ENCODE results near the gene NUP58. TPM values are rescaled to one million over a fixed set of nuclear protein-coding genes. Genes with fewer than 3 reads are reported as not detected.

The NUP58 gene
- total RNA-seq, 1 experiment from 2014 or later: 101 TPM

DNA sequence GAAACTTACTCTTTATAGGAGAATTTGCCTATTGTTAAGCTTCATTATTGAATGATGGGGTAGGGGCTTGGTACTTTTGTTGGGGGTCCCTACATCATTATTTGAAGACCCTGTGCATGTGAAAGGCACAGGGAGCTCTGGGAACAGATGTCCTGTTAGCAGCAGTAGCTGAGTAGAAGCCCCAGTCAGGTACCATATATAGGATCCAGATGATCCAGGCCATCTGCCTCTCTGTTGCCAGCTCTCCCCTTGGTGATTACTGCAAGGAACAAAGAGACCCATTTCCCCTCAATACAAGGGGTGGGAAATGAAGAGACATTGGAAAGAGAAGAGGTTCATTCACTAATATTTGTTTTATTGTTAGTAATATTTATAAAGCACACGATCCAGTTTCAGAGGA, 9.7 kb upstream of the NUP58 start:
- no TSS peak for BruUV-seq (replicated peaks)
- H3K4me1 ChIP-seq (ENCODE audit: control insufficient read depth in 1 of 2, insufficient read depth in 2 of 2, low read length in 2 of 2): peaks cover 4 to 11% of the 10 kb centered on the region in 2 experiments; a peak in 3 of 4 replicates
- ChIA-PET POLR2A (no interaction called here), CTCF (no interaction called here), RAD21 (ENCODE audit: low non-redundant PET in 1 of 2, low total read pairs in 2 of 2, uncharacterized antibody in 2 of 2, unreplicated experiment in 2 of 2) (no interaction called here)
- DNase-seq (ENCODE audit: low read depth, low spot score): no peak
- intact Hi-C loops (cut with micrococcal nuclease): no loop called here
- TF ChIP-seq POLR2AphosphoS5 (IDR thresholded peaks at IDR 0.05; ENCODE audit: low read depth, low read length): no peak
- H3K9me3 ChIP-seq (ENCODE audit: control insufficient read depth in 1 of 2, insufficient read depth in 1 of 2, low read depth in 1 of 2, low read length in 2 of 2): no peaks in the 10 kb centered on the region
- H3K4me3 ChIP-seq (replicated peaks in 1 of 2; ENCODE audit: low read depth in 1 of 2, low read length in 2 of 2): no peak overlapping the region
- no peaks in the 10 kb centered on the region for H3K36me3 ChIP-seq (ENCODE audit: control insufficient read depth in 1 of 2, insufficient read depth in 2 of 2, low read length in 2 of 2)
- H3K27me3 ChIP-seq (ENCODE audit: insufficient read depth, low read length): no peaks in the 10 kb centered on the region; the same call in 1 of the 2 replicates
- H3K4me2 ChIP-seq (ENCODE audit: low read length): no peak overlapping the region
- H3K27ac ChIP-seq (ENCODE audit: low read depth, low read length): no peak overlapping the region
- H3K9ac ChIP-seq (ENCODE audit: low read length): no peak overlapping the region
- H2AFZ ChIP-seq (ENCODE audit: low read depth, low read length, poor library complexity, severe bottlenecking): no peak overlapping the region
- H3K9me2 ChIP-seq (ENCODE audit: insufficient read depth): peaks cover under 1% of the 10 kb centered on the region; the same call in 1 of the 2 replicates
- no peaks in the 10 kb centered on the region for H4K20me1 ChIP-seq (ENCODE audit: insufficient read depth)
- no peak for ATAC-seq
- peaks cover 4% of the 10 kb centered on the region for H3K79me2 ChIP-seq (ENCODE audit: insufficient read depth, low read length)

- H3K27ac ChIP-seq (ENCODE audit: low read depth, low read length): no peak overlapping the region
- no peaks in the 10 kb centered on the region for H4K20me1 ChIP-seq (ENCODE audit: insufficient read depth)
- no peaks in the 10 kb centered on the region; the same call in 1 of the 2 replicates for H3K27me3 ChIP-seq (ENCODE audit: insufficient read depth, low read length)
- peaks cover 3% of the 10 kb centered on the region; the same call in 1 of the 2 replicates for H3K9me2 ChIP-seq (ENCODE audit: insufficient read depth)
- H3K4me2 ChIP-seq (ENCODE audit: low read length): no peak overlapping the region
- TF ChIP-seq SP1 (IDR thresholded peaks at IDR 0.05; ENCODE audit: low read depth) (no peak), EGR1 (IDR thresholded peaks at IDR 0.05; ENCODE audit: low read depth) (no peak), EZH2phosphoT487 (IDR thresholded peaks at IDR 0.05; ENCODE audit: borderline replicate concordance) (no peak), SIN3A (IDR thresholded peaks at IDR 0.05; ENCODE audit: low read depth) (no peak), JUND (IDR thresholded peaks at IDR 0.05) (no peak), ZNF274 (IDR thresholded peaks at IDR 0.05; ENCODE audit: low read depth, low read length) (no peak), RAD21 (IDR thresholded peaks at IDR 0.05; ENCODE audit: low read depth) (no peak), YY1 (IDR thresholded peaks at IDR 0.05; ENCODE audit: extremely low read depth, insufficient replicate concordance, low read depth, low read length) (no peak), ZFX (IDR thresholded peaks at IDR 0.05) (no peak)
- TF ChIP-seq, protein P1, sequence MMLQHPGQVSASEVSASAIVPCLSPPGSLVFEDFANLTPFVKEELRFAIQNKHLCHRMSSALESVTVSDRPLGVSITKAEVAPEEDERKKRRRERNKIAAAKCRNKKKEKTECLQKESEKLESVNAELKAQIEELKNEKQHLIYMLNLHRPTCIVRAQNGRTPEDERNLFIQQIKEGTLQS (IDR thresholded peaks at IDR 0.05): no peak
- TF ChIP-seq, protein P2, sequence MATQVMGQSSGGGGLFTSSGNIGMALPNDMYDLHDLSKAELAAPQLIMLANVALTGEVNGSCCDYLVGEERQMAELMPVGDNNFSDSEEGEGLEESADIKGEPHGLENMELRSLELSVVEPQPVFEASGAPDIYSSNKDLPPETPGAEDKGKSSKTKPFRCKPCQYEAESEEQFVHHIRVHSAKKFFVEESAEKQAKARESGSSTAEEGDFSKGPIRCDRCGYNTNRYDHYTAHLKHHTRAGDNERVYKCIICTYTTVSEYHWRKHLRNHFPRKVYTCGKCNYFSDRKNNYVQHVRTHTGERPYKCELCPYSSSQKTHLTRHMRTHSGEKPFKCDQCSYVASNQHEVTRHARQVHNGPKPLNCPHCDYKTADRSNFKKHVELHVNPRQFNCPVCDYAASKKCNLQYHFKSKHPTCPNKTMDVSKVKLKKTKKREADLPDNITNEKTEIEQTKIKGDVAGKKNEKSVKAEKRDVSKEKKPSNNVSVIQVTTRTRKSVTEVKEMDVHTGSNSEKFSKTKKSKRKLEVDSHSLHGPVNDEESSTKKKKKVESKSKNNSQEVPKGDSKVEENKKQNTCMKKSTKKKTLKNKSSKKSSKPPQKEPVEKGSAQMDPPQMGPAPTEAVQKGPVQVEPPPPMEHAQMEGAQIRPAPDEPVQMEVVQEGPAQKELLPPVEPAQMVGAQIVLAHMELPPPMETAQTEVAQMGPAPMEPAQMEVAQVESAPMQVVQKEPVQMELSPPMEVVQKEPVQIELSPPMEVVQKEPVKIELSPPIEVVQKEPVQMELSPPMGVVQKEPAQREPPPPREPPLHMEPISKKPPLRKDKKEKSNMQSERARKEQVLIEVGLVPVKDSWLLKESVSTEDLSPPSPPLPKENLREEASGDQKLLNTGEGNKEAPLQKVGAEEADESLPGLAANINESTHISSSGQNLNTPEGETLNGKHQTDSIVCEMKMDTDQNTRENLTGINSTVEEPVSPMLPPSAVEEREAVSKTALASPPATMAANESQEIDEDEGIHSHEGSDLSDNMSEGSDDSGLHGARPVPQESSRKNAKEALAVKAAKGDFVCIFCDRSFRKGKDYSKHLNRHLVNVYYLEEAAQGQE (IDR thresholded peaks at IDR 0.05; ENCODE audit: low read depth): no peak
- BruUV-seq (replicated peaks): no TSS peak
- no peaks in the 10 kb centered on the region for H3K9me3 ChIP-seq (ENCODE audit: control insufficient read depth in 1 of 2, insufficient read depth in 1 of 2, low read depth in 1 of 2, low read length in 2 of 2)
- ChIA-PET POLR2A (no interaction called here), CTCF (no interaction called here), RAD21 (ENCODE audit: low non-redundant PET in 1 of 2, low total read pairs in 2 of 2, uncharacterized antibody in 2 of 2, unreplicated experiment in 2 of 2) (no interaction called here)
- ATAC-seq (0 out of 2 replicates have a peak, but pooled peaks have one; percentile 29), DNase-seq (ENCODE audit: low read depth, low spot score) (no peak)
- H3K9ac ChIP-seq (ENCODE audit: low read length): no peak overlapping the region
- no peak overlapping the region for H3K4me3 ChIP-seq (replicated peaks in 1 of 2; ENCODE audit: low read depth in 1 of 2, low read length in 2 of 2)
- intact Hi-C loops (cut with micrococcal nuclease): no loop called here
- H2AFZ ChIP-seq (ENCODE audit: low read depth, low read length, poor library complexity, severe bottlenecking): no peak overlapping the region
- peaks cover 4 to 11% of the 10 kb centered on the region in 2 experiments; a peak in 3 of 4 replicates for H3K4me1 ChIP-seq (ENCODE audit: control insufficient read depth in 1 of 2, insufficient read depth in 2 of 2, low read length in 2 of 2)
- H3K36me3 ChIP-seq (ENCODE audit: control insufficient read depth in 1 of 2, insufficient read depth in 2 of 2, low read length in 2 of 2): no peaks in the 10 kb centered on the region
- no peaks in the 10 kb centered on the region for H3K79me2 ChIP-seq (ENCODE audit: insufficient read depth, low read length)
Observed at GRCh38 chr13:25292301-25292700, 9.1 kb upstream of the NUP58 start.

All from HCT116 (cell line).